ENCODE measurements around the gene SIX6.

DNA sequence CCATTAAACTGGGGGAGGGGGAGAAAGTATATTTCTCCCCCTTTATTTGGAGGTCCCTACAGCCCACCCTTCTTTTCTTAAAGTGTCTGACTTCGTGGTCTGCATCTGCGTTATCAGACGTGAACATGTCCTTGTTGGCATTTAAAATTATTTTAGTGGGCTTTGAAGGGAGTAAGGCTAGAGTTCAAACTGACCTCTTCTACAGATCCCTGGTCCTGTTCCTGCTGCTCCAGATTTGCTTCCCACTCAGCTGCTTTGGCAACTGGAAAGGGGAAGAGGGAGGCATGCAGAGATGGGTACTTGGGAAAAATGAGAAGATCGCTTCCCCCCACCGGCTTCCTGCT, 611 bp upstream of the SIX6 start:
- TF ChIP-seq EP300 (IDR thresholded peaks at IDR 0.05) (no peak), POLR2A (IDR thresholded peaks at IDR 0.05) (no peak), POLR2AphosphoS5 (IDR thresholded peaks at IDR 0.05) (no peak)
- TF ChIP-seq, protein P1, sequence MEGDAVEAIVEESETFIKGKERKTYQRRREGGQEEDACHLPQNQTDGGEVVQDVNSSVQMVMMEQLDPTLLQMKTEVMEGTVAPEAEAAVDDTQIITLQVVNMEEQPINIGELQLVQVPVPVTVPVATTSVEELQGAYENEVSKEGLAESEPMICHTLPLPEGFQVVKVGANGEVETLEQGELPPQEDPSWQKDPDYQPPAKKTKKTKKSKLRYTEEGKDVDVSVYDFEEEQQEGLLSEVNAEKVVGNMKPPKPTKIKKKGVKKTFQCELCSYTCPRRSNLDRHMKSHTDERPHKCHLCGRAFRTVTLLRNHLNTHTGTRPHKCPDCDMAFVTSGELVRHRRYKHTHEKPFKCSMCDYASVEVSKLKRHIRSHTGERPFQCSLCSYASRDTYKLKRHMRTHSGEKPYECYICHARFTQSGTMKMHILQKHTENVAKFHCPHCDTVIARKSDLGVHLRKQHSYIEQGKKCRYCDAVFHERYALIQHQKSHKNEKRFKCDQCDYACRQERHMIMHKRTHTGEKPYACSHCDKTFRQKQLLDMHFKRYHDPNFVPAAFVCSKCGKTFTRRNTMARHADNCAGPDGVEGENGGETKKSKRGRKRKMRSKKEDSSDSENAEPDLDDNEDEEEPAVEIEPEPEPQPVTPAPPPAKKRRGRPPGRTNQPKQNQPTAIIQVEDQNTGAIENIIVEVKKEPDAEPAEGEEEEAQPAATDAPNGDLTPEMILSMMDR (IDR thresholded peaks at IDR 0.05): no peak
